GM19023 (cell line): ENCODE results near the gene SEMA3G.

Experiments
- ATAC-seq: cut with Tn5 transposase; IDR thresholded peaks from one replicate; pipeline ENCODE4 v1.9.1; 2021; ENCODE audit warnings: mild to moderate bottlenecking, moderate library complexity; ENCODE audit not compliant: unreplicated experiment

SEMA3G gene

GRCh38 chr3:52422669-52423068 lies 22.2 kb downstream of the SEMA3G start:
- no peak for ATAC-seq

DNA sequence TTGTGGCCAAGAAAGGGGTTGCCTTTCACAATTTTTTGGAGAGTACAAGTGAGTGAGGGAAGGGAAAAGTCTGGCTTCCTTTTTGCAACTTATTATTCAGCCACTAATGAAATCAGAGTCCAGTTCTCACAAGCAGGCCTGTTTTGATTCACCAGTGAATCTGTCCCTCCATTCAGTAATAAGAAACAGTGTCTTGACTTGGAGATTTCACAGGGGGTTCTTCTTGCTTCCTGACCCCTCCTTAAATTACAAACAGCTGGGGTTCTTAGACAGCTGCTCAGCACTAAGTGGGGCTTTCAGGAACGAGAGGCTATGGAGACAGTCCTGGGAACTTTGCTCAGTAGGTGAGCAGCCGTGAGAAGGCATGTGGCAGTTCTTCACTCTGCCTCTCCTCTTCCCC lies 24.5 kb downstream of the SEMA3G start:
- ATAC-seq: no peak

GRCh38 chr3:52415800-52416199 lies 29.1 kb downstream of the SEMA3G start:
- no peak for ATAC-seq

GRCh38 chr3:52408466-52408865 lies 36.4 kb downstream of the SEMA3G start:
- no peak for ATAC-seq

DNA sequence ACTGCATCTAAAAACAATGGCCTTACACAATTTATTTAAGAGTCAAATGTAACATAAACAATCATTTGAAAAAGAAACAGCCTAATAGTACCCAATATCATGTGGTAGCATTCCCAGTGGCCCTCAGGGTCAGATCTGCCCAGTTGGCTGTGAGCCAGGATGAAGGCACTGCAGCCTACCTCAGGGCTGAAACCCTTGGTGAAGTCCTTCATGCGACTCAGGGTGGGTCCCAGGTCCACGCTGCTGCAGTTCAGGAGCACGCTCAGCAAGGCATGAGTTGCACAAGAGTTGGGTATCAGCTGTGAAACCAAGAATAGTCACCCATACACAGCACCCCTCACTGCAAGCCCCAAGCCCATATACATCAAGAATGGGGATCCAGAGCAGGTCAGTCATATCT lies 37.1 kb downstream of the SEMA3G start:
- no peak for ATAC-seq

GRCh38 chr3:52406791-52407510 lies 38.0 kb downstream of the SEMA3G start:
- no peak for ATAC-seq

- no peak for ATAC-seq
Observed at GRCh38 chr3:52406231-52406661, 38.7 kb downstream of the SEMA3G start.

- no peak for ATAC-seq
Observed at GRCh38 chr3:52405601-52406110, 39.2 kb downstream of the SEMA3G start.

- no peak for ATAC-seq
Observed at GRCh38 chr3:52405066-52405465, 39.8 kb downstream of the SEMA3G start.

DNA sequence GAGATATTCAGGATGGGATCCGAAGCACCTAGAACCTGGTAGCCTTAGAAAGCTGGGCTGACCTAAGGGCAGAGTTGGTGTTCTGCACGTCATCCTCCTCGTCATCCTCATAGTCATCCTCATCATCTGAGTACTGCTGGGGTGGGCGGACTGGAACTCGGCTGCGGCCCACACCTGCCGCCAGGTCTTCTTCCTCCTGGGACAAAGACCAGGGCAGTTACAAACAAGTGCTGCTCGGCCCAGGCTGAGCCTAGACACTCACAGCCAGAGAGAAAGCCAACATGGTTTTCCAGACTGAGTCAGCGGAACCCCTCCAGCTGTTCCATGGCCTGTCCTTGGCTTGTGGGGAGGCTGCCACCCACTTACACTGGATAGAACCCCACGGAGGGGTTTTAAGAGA lies 40.5 kb downstream of the SEMA3G start:
- ATAC-seq: no peak

GRCh38 chr3:52403955-52404354 lies 40.9 kb downstream of the SEMA3G start:
- ATAC-seq: no peak

DNA sequence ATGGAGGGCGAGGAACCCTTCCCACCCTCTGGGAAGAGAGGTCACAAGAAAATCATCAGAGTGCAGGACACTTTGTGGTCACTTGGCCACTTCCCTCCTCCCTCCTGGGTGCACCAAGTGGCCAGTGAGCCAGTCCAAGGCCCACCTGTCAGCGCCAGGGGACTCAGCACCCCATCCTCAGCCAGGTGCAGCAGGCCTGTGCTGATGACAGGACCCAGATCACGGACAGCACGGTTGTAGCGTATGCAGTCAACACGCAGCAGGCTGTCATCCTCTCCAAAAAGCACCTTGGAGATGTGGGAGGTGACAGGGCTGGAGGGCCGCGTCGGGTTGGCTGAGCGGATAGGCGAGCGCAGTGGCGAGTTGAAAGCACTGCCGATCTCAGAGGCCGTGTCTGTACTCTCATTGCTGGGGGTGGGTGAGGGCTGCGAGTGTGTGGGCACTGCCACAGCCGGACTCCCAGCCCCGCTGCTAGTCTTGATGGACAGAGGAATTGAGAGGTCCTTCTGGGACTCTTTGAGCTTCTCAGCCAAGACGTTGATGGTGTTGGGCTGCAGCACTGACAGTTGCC lies 41.5 kb downstream of the SEMA3G start:
- ATAC-seq: no peak

GRCh38 chr3:52402706-52403270 lies 42.1 kb downstream of the SEMA3G start:
- no peak for ATAC-seq

DNA sequence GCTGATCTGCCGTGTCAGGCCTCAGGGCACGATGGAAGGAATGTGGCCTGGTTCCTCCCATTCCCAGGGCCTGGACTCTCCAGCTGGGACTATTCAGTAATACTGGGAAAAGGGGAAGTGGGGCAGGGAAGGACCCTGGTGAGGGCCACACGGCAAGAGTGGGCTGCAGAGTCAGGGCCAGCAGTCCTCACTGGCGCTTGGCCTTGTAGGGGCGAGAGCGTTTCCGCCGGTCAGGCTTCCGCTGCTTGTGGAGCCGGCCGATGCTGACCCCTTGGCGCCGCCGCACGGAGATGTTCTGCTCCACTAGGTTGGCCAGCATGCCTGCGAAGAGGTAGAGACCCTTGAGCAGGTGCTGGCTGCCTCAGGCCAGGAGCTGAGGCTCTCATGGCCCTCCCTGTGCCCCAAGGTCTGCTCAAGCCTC lies 42.8 kb downstream of the SEMA3G start:
- no peak for ATAC-seq

DNA sequence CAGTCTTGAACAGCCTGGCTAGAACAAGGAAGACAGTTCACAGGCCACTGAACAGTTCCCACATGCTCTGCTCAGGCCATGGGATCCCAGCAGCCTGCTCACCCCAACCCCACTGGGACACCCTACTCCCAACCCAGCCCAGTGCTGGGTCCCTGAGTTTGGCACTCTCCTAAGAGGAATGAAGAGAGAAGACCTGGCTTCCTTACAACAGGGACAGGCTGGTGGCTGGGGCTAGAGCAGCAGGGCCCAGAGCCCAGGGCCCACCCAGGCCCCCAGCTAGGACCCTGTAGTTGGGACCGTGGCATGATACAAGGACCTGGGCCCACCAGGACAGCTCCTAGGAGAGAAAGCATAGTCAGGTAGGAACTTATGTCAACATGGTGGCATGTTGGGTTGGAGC lies 43.4 kb downstream of the SEMA3G start:
- ATAC-seq: no peak

DNA sequence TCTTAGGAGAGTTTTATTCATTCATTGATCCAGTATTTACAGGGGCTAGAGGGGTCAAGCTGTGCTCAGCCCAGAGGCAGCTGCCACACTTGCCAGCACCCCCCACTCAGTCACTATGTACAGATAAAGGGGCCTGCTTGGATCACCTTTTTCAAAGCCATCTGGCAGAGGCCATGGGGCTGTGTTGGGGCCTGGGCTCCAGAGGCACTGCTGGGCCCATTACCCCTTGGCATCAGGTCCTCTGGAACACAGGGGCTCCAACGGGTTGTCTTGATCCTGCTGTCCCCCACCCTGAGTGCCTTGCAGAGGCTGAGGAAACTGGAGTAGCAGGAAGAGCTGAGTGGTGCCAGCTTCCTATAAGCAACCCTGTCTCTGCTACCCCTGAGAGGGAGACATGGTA lies 43.9 kb downstream of the SEMA3G start:
- ATAC-seq: no peak

GRCh38 chr3:52400275-52400793 lies 44.6 kb downstream of the SEMA3G start:
- ATAC-seq: no peak

DNA sequence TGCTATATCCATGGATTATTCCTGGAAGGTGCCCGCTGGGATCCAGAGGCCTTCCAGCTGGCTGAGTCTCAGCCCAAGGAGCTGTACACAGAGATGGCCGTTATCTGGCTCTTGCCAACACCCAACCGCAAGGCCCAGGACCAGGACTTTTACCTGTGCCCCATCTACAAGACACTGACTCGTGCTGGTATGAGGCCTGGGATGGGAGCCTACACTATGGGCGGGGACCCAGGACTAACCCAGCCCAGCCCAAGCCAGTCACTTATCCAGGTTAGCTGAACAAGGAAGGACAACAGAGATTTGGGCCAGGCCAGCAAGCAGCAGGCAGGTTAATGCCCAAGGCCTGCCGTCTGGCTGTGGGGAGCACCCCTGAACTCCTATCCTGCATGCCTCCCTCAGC lies 45.3 kb downstream of the SEMA3G start:
- no peak for ATAC-seq

DNA sequence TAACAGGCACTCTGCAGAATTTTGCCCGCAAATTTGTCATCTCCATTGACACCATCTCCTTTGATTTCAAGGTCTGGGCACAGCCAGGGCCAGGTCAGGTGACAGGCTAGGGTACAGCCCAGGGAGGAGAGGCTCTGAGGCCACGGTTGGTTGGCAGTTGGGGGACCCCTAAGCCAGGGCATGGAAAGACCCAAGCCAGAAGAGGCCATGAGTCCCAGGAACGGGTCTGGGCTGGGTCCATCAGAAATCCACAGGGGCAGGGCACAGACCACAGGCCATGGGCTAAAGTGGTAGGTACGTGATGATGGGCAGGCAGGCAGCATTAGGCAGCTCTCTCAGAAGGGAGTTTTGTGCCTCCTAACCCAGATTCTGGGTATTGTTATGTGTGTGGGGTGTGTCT lies 45.8 kb downstream of the SEMA3G start:
- ATAC-seq: no peak

DNA sequence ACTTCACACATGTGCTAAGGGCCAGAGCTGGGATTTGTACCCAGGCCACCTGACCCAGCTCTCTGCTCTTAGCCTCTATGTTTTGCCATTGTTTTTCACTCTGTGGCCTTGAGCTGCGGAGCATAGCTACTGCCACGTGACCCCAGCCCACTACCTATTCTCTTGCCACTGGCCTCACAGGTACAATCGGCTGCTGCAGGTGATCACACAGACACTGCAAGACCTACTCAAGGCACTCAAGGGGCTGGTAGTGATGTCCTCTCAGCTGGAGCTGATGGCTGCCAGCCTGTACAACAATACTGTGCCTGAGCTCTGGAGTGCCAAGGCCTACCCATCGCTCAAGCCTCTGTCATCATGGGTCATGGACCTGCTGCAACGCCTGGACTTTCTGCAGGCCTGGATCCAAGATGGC lies 46.2 kb downstream of the SEMA3G start:
- ATAC-seq: no peak

GRCh38 chr3:52397676-52398399 lies 47.1 kb downstream of the SEMA3G start:
- no peak for ATAC-seq
